ENCODE results near the gene HNRNPH1.

The HNRNPH1 gene

DNA sequence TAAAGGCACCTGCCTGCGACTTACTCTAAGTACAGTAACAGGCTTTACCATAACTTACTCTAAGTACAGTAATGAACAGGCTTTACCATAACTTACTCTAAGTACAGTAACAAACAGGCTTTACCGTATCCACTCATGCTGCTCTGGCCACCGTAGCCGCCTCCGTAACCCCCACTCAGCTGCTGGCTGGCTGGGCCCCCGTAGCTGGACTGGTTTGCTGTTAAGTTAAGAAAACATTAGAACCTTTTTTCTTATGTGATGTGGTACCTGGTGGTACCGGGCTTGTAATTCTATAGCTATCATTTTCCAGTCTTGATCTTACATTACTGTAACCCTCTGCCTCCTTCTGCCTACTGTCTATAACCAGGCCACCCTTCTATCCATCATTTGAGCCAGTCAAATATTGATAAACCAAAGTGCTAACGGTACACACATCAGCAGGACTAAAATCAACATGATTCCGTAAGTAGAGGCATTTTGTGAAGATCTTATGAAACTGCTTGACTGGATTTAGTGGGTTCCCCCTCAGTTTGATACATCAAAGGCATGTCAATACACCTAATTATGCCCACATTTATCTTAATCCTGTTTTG is 7.4 kb downstream of the HNRNPH1 start:
- peaks cover 32% of the 10 kb centered on the region for H3K4me1 ChIP-seq (ENCODE audit: low read depth, poor library complexity, severe bottlenecking)
- no peak overlapping the region for H3K4me3 ChIP-seq (IDR thresholded peaks at IDR 0.05; ENCODE audit: insufficient read depth, low read depth, low read length)
- H2AFZ ChIP-seq (ENCODE audit: low read depth): no peak overlapping the region
- no peak overlapping the region for H3K4me2 ChIP-seq
- peaks cover 49% of the 10 kb centered on the region for H3K79me2 ChIP-seq (ENCODE audit: insufficient read depth, low read depth)
- no peaks in the 10 kb centered on the region for H3K27me3 ChIP-seq (ENCODE audit: insufficient read depth, low read depth)
- peaks cover 34% of the 10 kb centered on the region for H4K20me1 ChIP-seq (ENCODE audit: insufficient read depth)
- H3K27ac ChIP-seq: no peak overlapping the region
- H3K9ac ChIP-seq: no peak overlapping the region
- peaks cover 25% of the 10 kb centered on the region; the same call in 1 of the 2 replicates for H3K36me3 ChIP-seq (ENCODE audit: insufficient read depth)
- TF ChIP-seq, protein P1, sequence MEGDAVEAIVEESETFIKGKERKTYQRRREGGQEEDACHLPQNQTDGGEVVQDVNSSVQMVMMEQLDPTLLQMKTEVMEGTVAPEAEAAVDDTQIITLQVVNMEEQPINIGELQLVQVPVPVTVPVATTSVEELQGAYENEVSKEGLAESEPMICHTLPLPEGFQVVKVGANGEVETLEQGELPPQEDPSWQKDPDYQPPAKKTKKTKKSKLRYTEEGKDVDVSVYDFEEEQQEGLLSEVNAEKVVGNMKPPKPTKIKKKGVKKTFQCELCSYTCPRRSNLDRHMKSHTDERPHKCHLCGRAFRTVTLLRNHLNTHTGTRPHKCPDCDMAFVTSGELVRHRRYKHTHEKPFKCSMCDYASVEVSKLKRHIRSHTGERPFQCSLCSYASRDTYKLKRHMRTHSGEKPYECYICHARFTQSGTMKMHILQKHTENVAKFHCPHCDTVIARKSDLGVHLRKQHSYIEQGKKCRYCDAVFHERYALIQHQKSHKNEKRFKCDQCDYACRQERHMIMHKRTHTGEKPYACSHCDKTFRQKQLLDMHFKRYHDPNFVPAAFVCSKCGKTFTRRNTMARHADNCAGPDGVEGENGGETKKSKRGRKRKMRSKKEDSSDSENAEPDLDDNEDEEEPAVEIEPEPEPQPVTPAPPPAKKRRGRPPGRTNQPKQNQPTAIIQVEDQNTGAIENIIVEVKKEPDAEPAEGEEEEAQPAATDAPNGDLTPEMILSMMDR (conservative IDR thresholded peaks at IDR 0.05; ENCODE audit: low read depth, low read length): no peak

DNA sequence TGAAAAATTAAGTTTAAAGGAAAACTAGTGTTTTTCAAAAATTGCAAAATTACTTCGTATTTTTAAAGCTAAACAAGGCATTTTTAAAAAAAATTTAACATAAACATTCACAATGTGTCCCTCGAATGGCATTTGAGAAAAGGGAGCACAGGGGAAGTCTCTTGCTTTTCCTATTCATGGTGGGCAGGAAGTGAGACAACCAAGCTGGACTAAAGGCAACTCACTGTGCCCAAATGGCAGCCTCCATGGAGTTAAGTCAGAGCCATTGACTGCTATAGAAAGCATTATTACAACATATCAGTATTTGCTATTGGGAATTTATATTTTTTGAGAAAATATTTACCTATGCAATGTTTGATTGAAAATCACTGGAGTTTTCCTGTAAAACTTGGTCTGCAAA is 8.3 kb downstream of the HNRNPH1 start:
- Histone ChIP-seq H3K36me3 (ENCODE audit: insufficient read depth) (peaks cover 24% of the 10 kb centered on the region; the same call in 1 of the 2 replicates), H3K4me1 (ENCODE audit: low read depth, poor library complexity, severe bottlenecking) (peaks cover 23% of the 10 kb centered on the region), H4K20me1 (ENCODE audit: insufficient read depth) (peaks cover 26% of the 10 kb centered on the region), H3K4me2 (no peak overlapping the region), H2AFZ (ENCODE audit: low read depth) (no peak overlapping the region), H3K27ac (no peak overlapping the region), H3K4me3 (IDR thresholded peaks at IDR 0.05; ENCODE audit: insufficient read depth, low read depth, low read length) (no peak overlapping the region), H3K9ac (no peak overlapping the region), H3K79me2 (ENCODE audit: insufficient read depth, low read depth) (peaks cover 40% of the 10 kb centered on the region), H3K27me3 (ENCODE audit: insufficient read depth, low read depth) (no peaks in the 10 kb centered on the region)
- TF ChIP-seq, protein P1 (conservative IDR thresholded peaks at IDR 0.05; ENCODE audit: low read depth, low read length): no peak

DNA sequence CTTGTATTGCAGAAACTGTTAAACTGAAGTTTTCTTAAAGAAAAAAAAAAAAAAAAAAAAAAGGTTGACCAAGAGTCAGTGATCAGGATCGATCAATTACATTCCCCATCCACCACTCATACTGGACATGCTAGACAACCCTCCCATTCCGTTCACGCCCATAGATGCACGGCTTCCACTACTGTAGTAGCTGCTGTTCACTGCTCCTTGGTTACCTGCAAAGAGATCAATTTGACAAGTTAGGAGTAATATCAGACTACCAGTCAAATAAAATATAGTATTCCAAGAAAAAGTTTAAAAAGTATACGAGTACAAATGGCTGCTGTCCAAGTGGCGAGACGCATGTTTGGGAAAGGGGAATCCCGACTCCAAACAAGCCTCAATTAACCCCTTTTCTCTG is 8.7 kb downstream of the HNRNPH1 start:
- Histone ChIP-seq H3K4me2 (no peak overlapping the region), H3K79me2 (ENCODE audit: insufficient read depth, low read depth) (peaks cover 35% of the 10 kb centered on the region), H3K9ac (no peak overlapping the region), H3K27me3 (ENCODE audit: insufficient read depth, low read depth) (no peaks in the 10 kb centered on the region), H3K4me1 (ENCODE audit: low read depth, poor library complexity, severe bottlenecking) (peaks cover 20% of the 10 kb centered on the region), H4K20me1 (ENCODE audit: insufficient read depth) (peaks cover 21% of the 10 kb centered on the region), H3K4me3 (IDR thresholded peaks at IDR 0.05; ENCODE audit: insufficient read depth, low read depth, low read length) (no peak overlapping the region), H2AFZ (ENCODE audit: low read depth) (no peak overlapping the region), H3K27ac (no peak overlapping the region), H3K36me3 (ENCODE audit: insufficient read depth) (peaks cover 24% of the 10 kb centered on the region; the same call in 1 of the 2 replicates)
- TF ChIP-seq, protein P1 (conservative IDR thresholded peaks at IDR 0.05; ENCODE audit: low read depth, low read length): no peak

DNA sequence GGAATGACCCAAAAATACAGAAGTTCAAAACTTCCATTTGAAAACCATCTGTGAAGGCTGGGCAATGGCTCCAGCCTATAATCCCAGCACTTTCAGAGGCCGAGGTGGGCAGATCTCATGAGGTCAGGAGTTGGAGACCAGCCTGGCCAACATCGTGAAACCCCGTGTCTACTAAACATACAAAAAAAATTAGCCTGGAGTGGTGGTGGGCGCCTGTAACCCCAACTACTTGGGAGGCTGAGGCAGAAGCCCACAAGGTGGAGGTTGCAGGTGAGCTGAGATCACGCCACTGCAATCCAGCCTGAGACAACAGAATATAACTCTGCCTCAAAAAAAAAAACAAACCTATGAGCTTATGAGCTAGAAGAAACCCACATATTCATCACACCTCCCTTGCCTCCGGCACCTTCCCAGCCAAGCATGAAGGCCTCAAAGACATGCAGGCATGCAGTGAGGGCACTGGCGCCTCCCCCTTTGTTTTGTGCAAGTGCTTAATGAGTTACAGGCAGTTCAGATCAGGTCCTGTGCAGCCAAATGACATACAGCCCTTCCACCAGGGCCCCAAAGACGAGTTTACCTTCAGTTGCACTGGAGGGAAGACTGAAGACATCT is 9.9 kb downstream of the HNRNPH1 start:
- H3K9ac ChIP-seq: no peak overlapping the region
- H3K36me3 ChIP-seq (ENCODE audit: insufficient read depth): peaks cover 24% of the 10 kb centered on the region; the same call in 1 of the 2 replicates
- H3K4me3 ChIP-seq (IDR thresholded peaks at IDR 0.05; ENCODE audit: insufficient read depth, low read depth, low read length): no peak overlapping the region
- no peaks in the 10 kb centered on the region for H3K27me3 ChIP-seq (ENCODE audit: insufficient read depth, low read depth)
- TF ChIP-seq, protein P1 (conservative IDR thresholded peaks at IDR 0.05; ENCODE audit: low read depth, low read length): no peak
- H4K20me1 ChIP-seq (ENCODE audit: insufficient read depth): peaks cover 16% of the 10 kb centered on the region
- H3K27ac ChIP-seq: no peak overlapping the region
- no peak overlapping the region for H3K4me2 ChIP-seq
- H3K4me1 ChIP-seq (ENCODE audit: low read depth, poor library complexity, severe bottlenecking): peaks cover 19% of the 10 kb centered on the region
- H3K79me2 ChIP-seq (ENCODE audit: insufficient read depth, low read depth): peaks cover 24% of the 10 kb centered on the region
- no peak overlapping the region for H2AFZ ChIP-seq (ENCODE audit: low read depth)
